Endothelial cell of umbilical vein (primary cell): ENCODE results near the gene PCDHB12. TPM values are rescaled to one million over a fixed set of nuclear protein-coding genes. Genes with fewer than 3 reads are reported as not detected.

Experiments used
- BruUV-seq: library from RNA; stranded (reverse); fragments of 400-500 nt; replicated peaks from 2 replicates; lab custom pipeline; 2021; lab: Mats Ljungman, UMichigan
- CTCF ChIA-PET: fragments of 300-600, 350-600 bp; sonication (Branson Sonifier 250); formaldehyde crosslinking; loops from one replicate; lab custom pipeline; 2021; ENCODE audit warnings: antibody characterized with exemption, inconsistent platforms; lab: Charles Lee
- POLR2A ChIA-PET: fragments of 300-600, 350-600 bp; sonication (Branson Sonifier 250); formaldehyde crosslinking; loops from one replicate; lab custom pipeline; 2021; ENCODE audit warnings: antibody characterized with exemption, inconsistent platforms; lab: Charles Lee
- DNase-seq: peaks from one replicate; pipeline ENCODE4 v3.0.0-alpha.2; 2011; ENCODE audit warnings: low read depth, low spot score
- FAIRE-seq: peaks from 2 replicates; lab custom pipeline; 2011; peaks lifted over from hg19 to GRCh38; lab: Jason Lieb, UNC
- H2AFZ ChIP-seq: 2 replicates; pipeline ENCODE4 v1.6.0; 2012; ENCODE audit warnings: low read depth, low read length, control low read depth, inconsistent platforms
- H3K27ac ChIP-seq: 2 replicates; pipeline ENCODE4 v1.5.1; 2011; ENCODE audit warnings: low read depth, mild to moderate bottlenecking, control low read depth, low read length, moderate library complexity; ENCODE audit not compliant: insufficient read depth
- H3K27me3 ChIP-seq, 2 experiments: 2 replicates each; pipeline versions ENCODE4 v1.6.0 to v1.6.1; 2011; ENCODE audit warnings: low read length in 2 of 2, mixed read lengths in 1 of 2; ENCODE audit not compliant: control insufficient read depth in 2 of 2, insufficient read depth in 2 of 2
- H3K36me3 ChIP-seq, 2 experiments: 2 replicates in 1 of 2; 3 replicates in 1 of 2; pipeline ENCODE4 v1.5.1; 2011; ENCODE audit warnings: low read length in 2 of 2, mild to moderate bottlenecking in 1 of 2, moderate library complexity in 1 of 2; ENCODE audit not compliant: control insufficient read depth in 2 of 2, insufficient read depth in 2 of 2; ENCODE audit errors: extremely low read depth in 1 of 2
- H3K4me1 ChIP-seq: 3 replicates; pipeline ENCODE4 v1.5.1; 2011; ENCODE audit warnings: mild to moderate bottlenecking, low read length; ENCODE audit not compliant: control insufficient read depth, insufficient read depth; ENCODE audit errors: extremely low read depth
- H3K4me2 ChIP-seq: 2 replicates; pipeline ENCODE4 v1.6.1; 2011; ENCODE audit warnings: low read length, control low read depth, mixed read lengths; ENCODE audit not compliant: insufficient read depth
- H3K4me3 ChIP-seq, 3 experiments: fragments of 200-600 bp in 1 of 3; sonication (generic), shearing (Covaris generic) in 1 of 3; replicated peaks in 1 of 3; 2 replicates each; pipeline ENCODE4 v1.5.1; 2011 to 2016; ENCODE audit warnings: control low read depth in 3 of 3, low read length in 3 of 3, mild to moderate bottlenecking in 2 of 3, inconsistent platforms in 1 of 3, low read depth in 1 of 3, moderate library complexity in 1 of 3; ENCODE audit not compliant: insufficient read depth in 1 of 3
- H3K79me2 ChIP-seq: 2 replicates; pipeline ENCODE4 v1.6.0; 2012; ENCODE audit warnings: low read length, inconsistent platforms; ENCODE audit not compliant: control insufficient read depth, insufficient read depth
- H3K9ac ChIP-seq: replicated peaks from 2 replicates; pipeline ENCODE3; 2011; ENCODE audit warnings: low read length, control low read depth; ENCODE audit not compliant: insufficient read depth; ENCODE audit errors: extremely low read depth
- H3K9me1 ChIP-seq: replicated peaks from 3 replicates; pipeline ENCODE4 v1.6.0; 2011; ENCODE audit warnings: mild to moderate bottlenecking, low read length; ENCODE audit not compliant: control insufficient read depth, insufficient read depth; ENCODE audit errors: extremely low read depth
- H3K9me3 ChIP-seq: replicated peaks from 2 replicates; pipeline ENCODE4 v1.5.1; 2012; ENCODE audit warnings: low read length, inconsistent platforms; ENCODE audit not compliant: control insufficient read depth, insufficient read depth
- H4K20me1 ChIP-seq: replicated peaks from 2 replicates; pipeline ENCODE3; 2011; ENCODE audit warnings: mild to moderate bottlenecking, low read length; ENCODE audit not compliant: control insufficient read depth, insufficient read depth; ENCODE audit errors: extremely low read depth
- CTCF ChIP-seq, 2 donors: IDR thresholded peaks; 1 replicate in 1 of 2; 2 replicates in 1 of 2; pipeline ENCODE4 v1.5.1; 2011; ENCODE audit warnings: low read length in 2 of 2, mild to moderate bottlenecking in 2 of 2, moderate library complexity in 2 of 2, control low read depth in 1 of 2, inconsistent platforms in 1 of 2, low read depth in 1 of 2; ENCODE audit not compliant: insufficient read depth in 1 of 2; ENCODE audit errors: extremely low read depth in 1 of 2
- EZH2 ChIP-seq: IDR thresholded peaks from 2 replicates; pipeline ENCODE4 v1.6.1; 2012; ENCODE audit warnings: borderline replicate concordance, low read depth, mild to moderate bottlenecking, moderate library complexity, low read length, inconsistent platforms; ENCODE audit not compliant: severe bottlenecking
- FOS ChIP-seq: IDR thresholded peaks from 2 replicates; pipeline ENCODE4 v1.6.1; 2011; ENCODE audit warnings: mild to moderate bottlenecking, low read length, moderate library complexity, borderline replicate concordance; ENCODE audit not compliant: insufficient read depth
- GATA2 ChIP-seq: IDR thresholded peaks from 2 replicates; pipeline ENCODE4 v1.7.0; 2011; ENCODE audit warnings: low read depth, mild to moderate bottlenecking, moderate library complexity, mixed read lengths, low read length; ENCODE audit not compliant: insufficient read length, insufficient read depth
- JUN ChIP-seq: IDR thresholded peaks from 2 replicates; pipeline ENCODE4 v1.6.1; 2011; ENCODE audit warnings: borderline replicate concordance, low read depth; ENCODE audit not compliant: insufficient read length, insufficient read depth
- MAX ChIP-seq: IDR thresholded peaks from 2 replicates; pipeline ENCODE4 v1.6.1; 2011; ENCODE audit not compliant: insufficient read depth, insufficient read length
- MYC ChIP-seq: IDR thresholded peaks from one replicate; pipeline ENCODE4 v1.6.1; 2011; ENCODE audit warnings: mild to moderate bottlenecking, low read depth, low read length
- POLR2A ChIP-seq: IDR thresholded peaks from 2 replicates; pipeline ENCODE4 v1.6.1; 2012; ENCODE audit warnings: low read depth, mild to moderate bottlenecking, control low read depth, low read length
- POLR2AphosphoS5 ChIP-seq: IDR thresholded peaks from 2 replicates; pipeline ENCODE4 v1.6.1; 2012; ENCODE audit warnings: low read depth, mild to moderate bottlenecking, control low read depth, low read length, moderate library complexity; ENCODE audit not compliant: insufficient read depth
- dilution Hi-C: fragments of 300-500 bp; cut with MboI; formaldehyde crosslinking; loops from one replicate; pipeline ENCODE4 v1.15.0; 2019; ENCODE audit warnings: low sequenced_read_pairs; ENCODE audit not compliant: extremely low pct_ligation_motif_present
- intact Hi-C: fragments of 100-400 bp; cut with micrococcal nuclease; formaldehyde crosslinking; loops from one replicate; pipeline ENCODE4 v1.10.0; 2022
- polyA plus RNA-seq, 4 experiments: library from polyadenylated mRNA; depleted of rRNA in 3 of 4; stranded (reverse) in 3 of 4; unstranded in 1 of 4; fragments of >200 nt; gene quantifications; 2 replicates each; pipeline versions ENCODE4 v1.2.1 to v1.2.3, GENCODE V29; 2011 to 2012; ENCODE audit warnings: missing spikeins in 1 of 4
- total RNA-seq: library from RNA; stranded (reverse); gene quantifications from 2 replicates; pipeline ENCODE4 v1.2.3, GENCODE V29; 2021

Gene PCDHB12
- total and polyA plus RNA-seq, 2 donors (not counting 3 experiments of a cell fraction or from before 2014, with no cell fraction given): 0.20 to 0.36 TPM

- H2AFZ ChIP-seq: no peak overlapping the region
- no peak for FAIRE-seq
- dilution Hi-C loops: no loop called here
- no peak overlapping the region for H3K27ac ChIP-seq
- no peaks in the 10 kb centered on the region for H3K4me1 ChIP-seq
- TF ChIP-seq EZH2: no peak
- no peak for TF ChIP-seq POLR2AphosphoS5
- no peak for TF ChIP-seq FOS
- TF ChIP-seq CTCF (IDR thresholded peaks at IDR 0.05; ENCODE audit: extremely low read depth in 1 of 2, insufficient read depth in 1 of 2, low read depth in 1 of 2, low read length in 2 of 2): no peak
- no peak for TF ChIP-seq GATA2
- TF ChIP-seq JUN: no peak
- TF ChIP-seq MAX: no peak
- no peak for TF ChIP-seq POLR2A
- TF ChIP-seq MYC: no peak
- no peaks in the 10 kb centered on the region for H3K36me3 ChIP-seq
- H3K9ac ChIP-seq: no peak overlapping the region
- DNase-seq: no peak
- POLR2A ChIA-PET: no interaction called here
- no peaks in the 10 kb centered on the region for H4K20me1 ChIP-seq
- H3K4me3 ChIP-seq: no peak overlapping the region
- H3K4me2 ChIP-seq: no peak overlapping the region
- CTCF ChIA-PET: no interaction called here
- H3K79me2 ChIP-seq: no peaks in the 10 kb centered on the region
- H3K9me1 ChIP-seq: no peaks in the 10 kb centered on the region
- peaks cover 6% of the 10 kb centered on the region for H3K9me3 ChIP-seq
- H3K27me3 ChIP-seq: no peaks in the 10 kb centered on the region
- no TSS peak for BruUV-seq
- intact Hi-C loops: no loop called here
Observed at GRCh38 chr5:141261238-141261546, 52.7 kb downstream of the PCDHB12 start.

Other genes with a start within 250 kb of the PCDHB12 start
Only the 30 nearest of the 37 such genes appear.
- gene PCDHB1, start 157.3 kb upstream of the PCDHB12 start, total RNA-seq: not detected in 2 replicates
- not detected in 2 replicates for gene PCDHB1, start 157.3 kb upstream of the PCDHB12 start, polyA plus RNA-seq
- 0.23 and 0.58 TPM in 2 replicates for gene PCDHB2, start 114.1 kb upstream of the PCDHB12 start, total RNA-seq
- 0.40 and 0.57 TPM in 2 replicates for gene PCDHB2, start 114.1 kb upstream of the PCDHB12 start, polyA plus RNA-seq
- not detected in 2 replicates for gene PCDHB3, start 108.2 kb upstream of the PCDHB12 start, total RNA-seq
- 0.11 and 0.22 TPM in 2 replicates for gene PCDHB3, start 108.2 kb upstream of the PCDHB12 start, polyA plus RNA-seq
- 0.21 TPM in 1 of 2 replicates, not detected in the other for gene PCDHB4, start 86.9 kb upstream of the PCDHB12 start, total RNA-seq
- 0.10 and 0.11 TPM in 2 replicates for gene PCDHB4, start 86.9 kb upstream of the PCDHB12 start, polyA plus RNA-seq
- gene PCDHB5, start 73.5 kb upstream of the PCDHB12 start, total RNA-seq: 0.27 and 0.28 TPM in 2 replicates
- gene PCDHB5, start 73.5 kb upstream of the PCDHB12 start, polyA plus RNA-seq: 0.49 and 0.80 TPM in 2 replicates
- gene PCDHB6, start 58.7 kb upstream of the PCDHB12 start, total RNA-seq: not detected in 2 replicates
- gene PCDHB6, start 58.7 kb upstream of the PCDHB12 start, polyA plus RNA-seq: 0.03 and 0.04 TPM in 2 replicates
- gene PCDHB7, start 36.1 kb upstream of the PCDHB12 start, total RNA-seq: 0.27 and 0.48 TPM in 2 replicates
- 0.54 and 0.57 TPM in 2 replicates for gene PCDHB7, start 36.1 kb upstream of the PCDHB12 start, polyA plus RNA-seq
- gene PCDHB8, start 30.9 kb upstream of the PCDHB12 start, total RNA-seq: 0.53 TPM in 1 of 2 replicates, not detected in the other
- gene PCDHB8, start 30.9 kb upstream of the PCDHB12 start, polyA plus RNA-seq: 0.11 and 0.25 TPM in 2 replicates
- 0.12 and 0.22 TPM in 2 replicates for gene PCDHB16, start 26.3 kb upstream of the PCDHB12 start, total RNA-seq
- 0.18 and 0.33 TPM in 2 replicates for gene PCDHB16, start 26.3 kb upstream of the PCDHB12 start, polyA plus RNA-seq
- 0.16 and 0.20 TPM in 2 replicates for gene PCDHB9, start 21.6 kb upstream of the PCDHB12 start, total RNA-seq
- 0.14 and 0.29 TPM in 2 replicates for gene PCDHB9, start 21.6 kb upstream of the PCDHB12 start, polyA plus RNA-seq
- 0.62 and 0.81 TPM in 2 replicates for gene PCDHB10, start 16.4 kb upstream of the PCDHB12 start, total RNA-seq
- 0.51 and 0.68 TPM in 2 replicates for gene PCDHB10, start 16.4 kb upstream of the PCDHB12 start, polyA plus RNA-seq
- 0.16 and 0.18 TPM in 2 replicates for gene PCDHB11, start 9.1 kb upstream of the PCDHB12 start, total RNA-seq
- 0.11 and 0.13 TPM in 2 replicates for gene PCDHB11, start 9.1 kb upstream of the PCDHB12 start, polyA plus RNA-seq
- 0.65 and 0.77 TPM in 2 replicates for gene PCDHB13, start 5.2 kb downstream of the PCDHB12 start, total RNA-seq
- gene PCDHB13, start 5.2 kb downstream of the PCDHB12 start, polyA plus RNA-seq: 0.57 and 0.64 TPM in 2 replicates
- gene PCDHB14, start 14.6 kb downstream of the PCDHB12 start, total RNA-seq: 0.55 and 1.0 TPM in 2 replicates
- 0.72 and 0.73 TPM in 2 replicates for gene PCDHB14, start 14.6 kb downstream of the PCDHB12 start, polyA plus RNA-seq
- gene PCDHB15, start 36.7 kb downstream of the PCDHB12 start, total RNA-seq: 0.55 and 0.69 TPM in 2 replicates
- gene PCDHB15, start 36.7 kb downstream of the PCDHB12 start, polyA plus RNA-seq: 0.51 and 0.55 TPM in 2 replicates
- 0.39 and 0.46 TPM in 2 replicates for gene SLC25A2, start 95.3 kb downstream of the PCDHB12 start, total RNA-seq
- not detected in 2 replicates for gene SLC25A2, start 95.3 kb downstream of the PCDHB12 start, polyA plus RNA-seq
- gene TAF7, start 112.1 kb downstream of the PCDHB12 start, total RNA-seq: 55.0 and 62.0 TPM in 2 replicates
- 14.2 and 21.8 TPM in 2 replicates for gene TAF7, start 112.1 kb downstream of the PCDHB12 start, polyA plus RNA-seq
- gene PCDHGA1, start 121.8 kb downstream of the PCDHB12 start, total RNA-seq: 0.22 and 0.30 TPM in 2 replicates
- gene PCDHGA1, start 121.8 kb downstream of the PCDHB12 start, polyA plus RNA-seq: 0.44 and 0.45 TPM in 2 replicates
- 0.58 and 1.2 TPM in 2 replicates for gene PCDHGA2, start 130.0 kb downstream of the PCDHB12 start, total RNA-seq
- gene PCDHGA2, start 130.0 kb downstream of the PCDHB12 start, polyA plus RNA-seq: 1.9 and 2.0 TPM in 2 replicates
- 1.1 and 1.2 TPM in 2 replicates for gene PCDHGA3, start 135.1 kb downstream of the PCDHB12 start, total RNA-seq
- gene PCDHGA3, start 135.1 kb downstream of the PCDHB12 start, polyA plus RNA-seq: 0.88 and 1.2 TPM in 2 replicates
- gene PCDHGB1, start 141.4 kb downstream of the PCDHB12 start, total RNA-seq: 0.58 and 0.62 TPM in 2 replicates
- 0.39 and 0.48 TPM in 2 replicates for gene PCDHGB1, start 141.4 kb downstream of the PCDHB12 start, polyA plus RNA-seq
- 3.0 TPM in 2 replicates for gene PCDHGA4, start 146.3 kb downstream of the PCDHB12 start, total RNA-seq
- 2.4 and 2.6 TPM in 2 replicates for gene PCDHGA4, start 146.3 kb downstream of the PCDHB12 start, polyA plus RNA-seq
- gene PCDHGB2, start 151.3 kb downstream of the PCDHB12 start, total RNA-seq: 1.9 and 2.9 TPM in 2 replicates
- gene PCDHGB2, start 151.3 kb downstream of the PCDHB12 start, polyA plus RNA-seq: 1.1 TPM in 2 replicates
- gene PCDHGA5, start 155.4 kb downstream of the PCDHB12 start, total RNA-seq: 0.78 and 0.93 TPM in 2 replicates
- gene PCDHGA5, start 155.4 kb downstream of the PCDHB12 start, polyA plus RNA-seq: 0.36 and 0.51 TPM in 2 replicates
- gene PCDHGB3, start 161.5 kb downstream of the PCDHB12 start, total RNA-seq: 1.7 and 2.0 TPM in 2 replicates
- gene PCDHGB3, start 161.5 kb downstream of the PCDHB12 start, polyA plus RNA-seq: 1.4 and 1.8 TPM in 2 replicates
- gene PCDHGA6, start 165.2 kb downstream of the PCDHB12 start, total RNA-seq: 2.7 and 2.9 TPM in 2 replicates
- 2.6 and 2.7 TPM in 2 replicates for gene PCDHGA6, start 165.2 kb downstream of the PCDHB12 start, polyA plus RNA-seq
- gene PCDHGA7, start 174.0 kb downstream of the PCDHB12 start, total RNA-seq: 1.5 and 1.8 TPM in 2 replicates
- 0.68 and 0.84 TPM in 2 replicates for gene PCDHGA7, start 174.0 kb downstream of the PCDHB12 start, polyA plus RNA-seq
- gene PCDHGB4, start 179.0 kb downstream of the PCDHB12 start, total RNA-seq: 4.4 and 6.5 TPM in 2 replicates
- gene PCDHGB4, start 179.0 kb downstream of the PCDHB12 start, polyA plus RNA-seq: 6.9 and 8.1 TPM in 2 replicates
- 0.53 and 0.95 TPM in 2 replicates for gene PCDHGA8, start 183.9 kb downstream of the PCDHB12 start, total RNA-seq
- 0.43 and 0.44 TPM in 2 replicates for gene PCDHGA8, start 183.9 kb downstream of the PCDHB12 start, polyA plus RNA-seq
- 11.4 and 14.4 TPM in 2 replicates for gene PCDHGB5, start 189.2 kb downstream of the PCDHB12 start, total RNA-seq
- gene PCDHGB5, start 189.2 kb downstream of the PCDHB12 start, polyA plus RNA-seq: 7.9 and 10.1 TPM in 2 replicates